ENCODE data around the gene CCNE1.

The CCNE1 gene

DNA sequence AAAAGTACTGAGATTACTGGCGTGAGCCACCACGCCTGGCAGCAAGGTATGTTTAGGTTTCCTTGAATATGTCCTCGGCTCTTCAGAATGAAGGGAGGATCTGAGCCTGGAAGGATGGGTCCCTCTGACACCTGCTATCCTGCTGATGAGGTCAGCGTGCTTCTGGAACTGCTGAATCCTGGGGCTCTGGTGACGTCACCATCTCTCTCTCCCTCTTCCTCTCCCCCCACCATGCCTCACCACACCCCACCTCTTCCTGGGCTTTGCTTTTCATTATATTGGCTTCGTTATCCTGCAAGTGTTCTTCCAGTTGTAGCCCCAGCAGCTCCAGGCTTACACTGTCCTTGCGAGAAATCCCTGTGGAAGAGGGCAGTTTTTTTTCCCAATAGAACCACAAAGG lies 49.8 kb downstream of the CCNE1 start:
- H3K4me1 ChIP-seq (ENCODE audit: control insufficient read depth, insufficient read depth, low read length), result peaks cover 4% of the 10 kb centered on the region
- TF ChIP-seq, protein P1, sequence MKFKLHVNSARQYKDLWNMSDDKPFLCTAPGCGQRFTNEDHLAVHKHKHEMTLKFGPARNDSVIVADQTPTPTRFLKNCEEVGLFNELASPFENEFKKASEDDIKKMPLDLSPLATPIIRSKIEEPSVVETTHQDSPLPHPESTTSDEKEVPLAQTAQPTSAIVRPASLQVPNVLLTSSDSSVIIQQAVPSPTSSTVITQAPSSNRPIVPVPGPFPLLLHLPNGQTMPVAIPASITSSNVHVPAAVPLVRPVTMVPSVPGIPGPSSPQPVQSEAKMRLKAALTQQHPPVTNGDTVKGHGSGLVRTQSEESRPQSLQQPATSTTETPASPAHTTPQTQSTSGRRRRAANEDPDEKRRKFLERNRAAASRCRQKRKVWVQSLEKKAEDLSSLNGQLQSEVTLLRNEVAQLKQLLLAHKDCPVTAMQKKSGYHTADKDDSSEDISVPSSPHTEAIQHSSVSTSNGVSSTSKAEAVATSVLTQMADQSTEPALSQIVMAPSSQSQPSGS (tag by site-specific recombination; IDR thresholded peaks at IDR 0.05; ENCODE audit: low read depth), result peak; percentile 81
- TF ChIP-seq ZBTB21 (tag by site-specific recombination; IDR thresholded peaks at IDR 0.05), result peak; percentile 24; the same call in 1 of the 2 replicates
- TF ChIP-seq, protein P2, sequence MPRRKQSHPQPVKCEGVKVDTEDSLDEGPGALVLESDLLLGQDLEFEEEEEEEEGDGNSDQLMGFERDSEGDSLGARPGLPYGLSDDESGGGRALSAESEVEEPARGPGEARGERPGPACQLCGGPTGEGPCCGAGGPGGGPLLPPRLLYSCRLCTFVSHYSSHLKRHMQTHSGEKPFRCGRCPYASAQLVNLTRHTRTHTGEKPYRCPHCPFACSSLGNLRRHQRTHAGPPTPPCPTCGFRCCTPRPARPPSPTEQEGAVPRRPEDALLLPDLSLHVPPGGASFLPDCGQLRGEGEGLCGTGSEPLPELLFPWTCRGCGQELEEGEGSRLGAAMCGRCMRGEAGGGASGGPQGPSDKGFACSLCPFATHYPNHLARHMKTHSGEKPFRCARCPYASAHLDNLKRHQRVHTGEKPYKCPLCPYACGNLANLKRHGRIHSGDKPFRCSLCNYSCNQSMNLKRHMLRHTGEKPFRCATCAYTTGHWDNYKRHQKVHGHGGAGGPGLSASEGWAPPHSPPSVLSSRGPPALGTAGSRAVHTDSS (tag by site-specific recombination; IDR thresholded peaks at IDR 0.05), result no peak
- TF ChIP-seq, protein P3, sequence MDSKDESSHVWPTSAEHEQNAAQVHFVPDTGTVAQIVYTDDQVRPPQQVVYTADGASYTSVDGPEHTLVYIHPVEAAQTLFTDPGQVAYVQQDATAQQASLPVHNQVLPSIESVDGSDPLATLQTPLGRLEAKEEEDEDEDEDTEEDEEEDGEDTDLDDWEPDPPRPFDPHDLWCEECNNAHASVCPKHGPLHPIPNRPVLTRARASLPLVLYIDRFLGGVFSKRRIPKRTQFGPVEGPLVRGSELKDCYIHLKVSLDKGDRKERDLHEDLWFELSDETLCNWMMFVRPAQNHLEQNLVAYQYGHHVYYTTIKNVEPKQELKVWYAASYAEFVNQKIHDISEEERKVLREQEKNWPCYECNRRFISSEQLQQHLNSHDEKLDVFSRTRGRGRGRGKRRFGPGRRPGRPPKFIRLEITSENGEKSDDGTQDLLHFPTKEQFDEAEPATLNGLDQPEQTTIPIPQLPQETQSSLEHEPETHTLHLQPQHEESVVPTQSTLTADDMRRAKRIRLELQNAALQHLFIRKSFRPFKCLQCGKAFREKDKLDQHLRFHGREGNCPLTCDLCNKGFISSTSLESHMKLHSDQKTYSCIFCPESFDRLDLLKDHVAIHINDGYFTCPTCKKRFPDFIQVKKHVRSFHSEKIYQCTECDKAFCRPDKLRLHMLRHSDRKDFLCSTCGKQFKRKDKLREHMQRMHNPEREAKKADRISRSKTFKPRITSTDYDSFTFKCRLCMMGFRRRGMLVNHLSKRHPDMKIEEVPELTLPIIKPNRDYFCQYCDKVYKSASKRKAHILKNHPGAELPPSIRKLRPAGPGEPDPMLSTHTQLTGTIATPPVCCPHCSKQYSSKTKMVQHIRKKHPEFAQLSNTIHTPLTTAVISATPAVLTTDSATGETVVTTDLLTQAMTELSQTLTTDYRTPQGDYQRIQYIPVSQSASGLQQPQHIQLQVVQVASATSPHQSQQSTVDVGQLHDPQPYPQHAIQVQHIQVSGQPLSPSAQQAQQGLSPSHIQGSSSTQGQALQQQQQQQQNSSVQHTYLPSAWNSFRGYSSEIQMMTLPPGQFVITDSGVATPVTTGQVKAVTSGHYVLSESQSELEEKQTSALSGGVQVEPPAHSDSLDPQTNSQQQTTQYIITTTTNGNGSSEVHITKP (tag by site-specific recombination; IDR thresholded peaks at IDR 0.05), result no peak
- no peak for TF ChIP-seq ZNF510 (tag by site-specific recombination; IDR thresholded peaks at IDR 0.05; ENCODE audit: insufficient replicate concordance)
- no peak for TF ChIP-seq SP7 (tag by site-specific recombination; IDR thresholded peaks at IDR 0.05)
- TF ChIP-seq ZNF335 (tag by site-specific recombination; conservative IDR thresholded peaks at IDR 0.05), result no peak
- no peak for TF ChIP-seq IKZF3 (tag by site-specific recombination; IDR thresholded peaks at IDR 0.05)
- 0 out of 2 replicates have a peak, but pooled peaks have one; percentile 8 for TF ChIP-seq ZIC2 (tag by site-specific recombination; IDR thresholded peaks at IDR 0.05)
- TF ChIP-seq, protein P4, sequence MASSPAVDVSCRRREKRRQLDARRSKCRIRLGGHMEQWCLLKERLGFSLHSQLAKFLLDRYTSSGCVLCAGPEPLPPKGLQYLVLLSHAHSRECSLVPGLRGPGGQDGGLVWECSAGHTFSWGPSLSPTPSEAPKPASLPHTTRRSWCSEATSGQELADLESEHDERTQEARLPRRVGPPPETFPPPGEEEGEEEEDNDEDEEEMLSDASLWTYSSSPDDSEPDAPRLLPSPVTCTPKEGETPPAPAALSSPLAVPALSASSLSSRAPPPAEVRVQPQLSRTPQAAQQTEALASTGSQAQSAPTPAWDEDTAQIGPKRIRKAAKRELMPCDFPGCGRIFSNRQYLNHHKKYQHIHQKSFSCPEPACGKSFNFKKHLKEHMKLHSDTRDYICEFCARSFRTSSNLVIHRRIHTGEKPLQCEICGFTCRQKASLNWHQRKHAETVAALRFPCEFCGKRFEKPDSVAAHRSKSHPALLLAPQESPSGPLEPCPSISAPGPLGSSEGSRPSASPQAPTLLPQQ (tag by site-specific recombination; IDR thresholded peaks at IDR 0.05), result peak; percentile 41; the same call in 1 of the 2 replicates
- no peak for TF ChIP-seq KLF9 (tag by site-specific recombination; IDR thresholded peaks at IDR 0.05; ENCODE audit: low read depth)
- no peak for TF ChIP-seq ZFP41 (tag by site-specific recombination; IDR thresholded peaks at IDR 0.05; ENCODE audit: borderline replicate concordance)
- TF ChIP-seq, protein P5, sequence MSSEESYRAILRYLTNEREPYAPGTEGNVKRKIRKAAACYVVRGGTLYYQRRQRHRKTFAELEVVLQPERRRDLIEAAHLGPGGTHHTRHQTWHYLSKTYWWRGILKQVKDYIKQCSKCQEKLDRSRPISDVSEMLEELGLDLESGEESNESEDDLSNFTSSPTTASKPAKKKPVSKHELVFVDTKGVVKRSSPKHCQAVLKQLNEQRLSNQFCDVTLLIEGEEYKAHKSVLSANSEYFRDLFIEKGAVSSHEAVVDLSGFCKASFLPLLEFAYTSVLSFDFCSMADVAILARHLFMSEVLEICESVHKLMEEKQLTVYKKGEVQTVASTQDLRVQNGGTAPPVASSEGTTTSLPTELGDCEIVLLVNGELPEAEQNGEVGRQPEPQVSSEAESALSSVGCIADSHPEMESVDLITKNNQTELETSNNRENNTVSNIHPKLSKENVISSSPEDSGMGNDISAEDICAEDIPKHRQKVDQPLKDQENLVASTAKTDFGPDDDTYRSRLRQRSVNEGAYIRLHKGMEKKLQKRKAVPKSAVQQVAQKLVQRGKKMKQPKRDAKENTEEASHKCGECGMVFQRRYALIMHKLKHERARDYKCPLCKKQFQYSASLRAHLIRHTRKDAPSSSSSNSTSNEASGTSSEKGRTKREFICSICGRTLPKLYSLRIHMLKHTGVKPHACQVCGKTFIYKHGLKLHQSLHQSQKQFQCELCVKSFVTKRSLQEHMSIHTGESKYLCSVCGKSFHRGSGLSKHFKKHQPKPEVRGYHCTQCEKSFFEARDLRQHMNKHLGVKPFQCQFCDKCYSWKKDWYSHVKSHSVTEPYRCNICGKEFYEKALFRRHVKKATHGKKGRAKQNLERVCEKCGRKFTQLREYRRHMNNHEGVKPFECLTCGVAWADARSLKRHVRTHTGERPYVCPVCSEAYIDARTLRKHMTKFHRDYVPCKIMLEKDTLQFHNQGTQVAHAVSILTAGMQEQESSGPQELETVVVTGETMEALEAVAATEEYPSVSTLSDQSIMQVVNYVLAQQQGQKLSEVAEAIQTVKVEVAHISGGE (tag by site-specific recombination; conservative IDR thresholded peaks at IDR 0.05; ENCODE audit: low read depth), result no peak
- no peak for TF ChIP-seq ZNF610 (tag by site-specific recombination; IDR thresholded peaks at IDR 0.05; ENCODE audit: borderline replicate concordance)
- no peak for TF ChIP-seq ZNF843 (tag by site-specific recombination; IDR thresholded peaks at IDR 0.05)
- TF ChIP-seq, protein P6, sequence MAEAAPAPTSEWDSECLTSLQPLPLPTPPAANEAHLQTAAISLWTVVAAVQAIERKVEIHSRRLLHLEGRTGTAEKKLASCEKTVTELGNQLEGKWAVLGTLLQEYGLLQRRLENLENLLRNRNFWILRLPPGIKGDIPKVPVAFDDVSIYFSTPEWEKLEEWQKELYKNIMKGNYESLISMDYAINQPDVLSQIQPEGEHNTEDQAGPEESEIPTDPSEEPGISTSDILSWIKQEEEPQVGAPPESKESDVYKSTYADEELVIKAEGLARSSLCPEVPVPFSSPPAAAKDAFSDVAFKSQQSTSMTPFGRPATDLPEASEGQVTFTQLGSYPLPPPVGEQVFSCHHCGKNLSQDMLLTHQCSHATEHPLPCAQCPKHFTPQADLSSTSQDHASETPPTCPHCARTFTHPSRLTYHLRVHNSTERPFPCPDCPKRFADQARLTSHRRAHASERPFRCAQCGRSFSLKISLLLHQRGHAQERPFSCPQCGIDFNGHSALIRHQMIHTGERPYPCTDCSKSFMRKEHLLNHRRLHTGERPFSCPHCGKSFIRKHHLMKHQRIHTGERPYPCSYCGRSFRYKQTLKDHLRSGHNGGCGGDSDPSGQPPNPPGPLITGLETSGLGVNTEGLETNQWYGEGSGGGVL (tag by site-specific recombination; IDR thresholded peaks at IDR 0.05), result peak; percentile 92
- TF ChIP-seq, protein P7, sequence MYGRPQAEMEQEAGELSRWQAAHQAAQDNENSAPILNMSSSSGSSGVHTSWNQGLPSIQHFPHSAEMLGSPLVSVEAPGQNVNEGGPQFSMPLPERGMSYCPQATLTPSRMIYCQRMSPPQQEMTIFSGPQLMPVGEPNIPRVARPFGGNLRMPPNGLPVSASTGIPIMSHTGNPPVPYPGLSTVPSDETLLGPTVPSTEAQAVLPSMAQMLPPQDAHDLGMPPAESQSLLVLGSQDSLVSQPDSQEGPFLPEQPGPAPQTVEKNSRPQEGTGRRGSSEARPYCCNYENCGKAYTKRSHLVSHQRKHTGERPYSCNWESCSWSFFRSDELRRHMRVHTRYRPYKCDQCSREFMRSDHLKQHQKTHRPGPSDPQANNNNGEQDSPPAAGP (tag by site-specific recombination; IDR thresholded peaks at IDR 0.05), result peak; percentile 82
- no peak overlapping the region for H3K27ac ChIP-seq (ENCODE audit: extremely low read depth, low read depth, low read length)
- CTCF ChIA-PET, result interaction anchor here (0.7 to 1.4 kb wide), 6 partner anchors 9 to 117 kb away, joined by 3 to 18 read pairs (median 3); no protein-coding TSS in a partner anchor
- H3K4me3 ChIP-seq (ENCODE audit: low read depth, low read length), result no peak overlapping the region
- POLR2A ChIA-PET, result no interaction called here
- no peaks in the 10 kb centered on the region for H3K36me3 ChIP-seq (ENCODE audit: control insufficient read depth in 2 of 2, insufficient read depth in 1 of 2, low read length in 2 of 2)
- H3K9me3 ChIP-seq (ENCODE audit: control insufficient read depth, insufficient read depth, low read depth, low read length), result no peaks in the 10 kb centered on the region

Data from HEK293 (cell line).